Smooth muscle cell (in vitro differentiated cells): ENCODE measurements around the gene CAMK2B. TPM values are rescaled to one million over a fixed set of nuclear protein-coding genes. Genes with fewer than 3 reads are reported as not detected.

Experiments used
- DNase-seq: peaks from one replicate; lab custom pipeline; 2025; ENCODE audit not compliant: unreplicated experiment; lab: John Stamatoyannopoulos, UW
- H2AFZ ChIP-seq: fragments of 200-600 bp; sonication (generic); 2 replicates; pipeline ENCODE4 v1.6.0; 2016; ENCODE audit warnings: antibody characterized with exemption, low read depth, mild to moderate bottlenecking
- H3F3A ChIP-seq: fragments of 200-600 bp; sonication (generic); 2 replicates; pipeline ENCODE4 v1.6.0; 2017; ENCODE audit warnings: antibody characterized with exemption, low read depth
- H3K27ac ChIP-seq: fragments of 200-600 bp; sonication (generic); 2 replicates; pipeline ENCODE4 v1.5.1; 2016; ENCODE audit warnings: low read depth, mild to moderate bottlenecking
- H3K27me3 ChIP-seq: fragments of 200-600 bp; sonication (generic); 2 replicates; pipeline ENCODE4 v1.6.1; 2016; ENCODE audit warnings: low read depth, mild to moderate bottlenecking
- H3K36me3 ChIP-seq: fragments of 200-600 bp; sonication (generic); 2 replicates; pipeline ENCODE4 v1.5.1; 2016; ENCODE audit warnings: low read depth
- H3K4me1 ChIP-seq: fragments of 200-600 bp; sonication (generic); 2 replicates; pipeline ENCODE4 v1.5.1; 2016; ENCODE audit warnings: low read depth
- H3K4me2 ChIP-seq: fragments of 200-600 bp; sonication (generic); 2 replicates; pipeline ENCODE4 v1.6.0; 2016; ENCODE audit warnings: mild to moderate bottlenecking
- H3K4me3 ChIP-seq: fragments of 200-600 bp; sonication (generic); 2 replicates; pipeline ENCODE4 v1.5.1; 2016; ENCODE audit warnings: mild to moderate bottlenecking
- H3K79me2 ChIP-seq: fragments of 200-600 bp; sonication (generic); 2 replicates; pipeline ENCODE4 v1.6.0; 2016; ENCODE audit warnings: low read depth, mild to moderate bottlenecking
- H3K9ac ChIP-seq: fragments of 200-600 bp; sonication (generic); 2 replicates; pipeline ENCODE4 v1.6.0; 2016; ENCODE audit warnings: low read depth
- H3K9me3 ChIP-seq: fragments of 200-600 bp; sonication (generic); replicated peaks from 2 replicates; pipeline ENCODE4 v1.5.1; 2016; ENCODE audit warnings: low read depth
- H4K20me1 ChIP-seq: fragments of 200-600 bp; sonication (generic); 2 replicates; pipeline ENCODE4 v1.6.0; 2016; ENCODE audit warnings: low read depth
- CTCF ChIP-seq: fragments of 200-600 bp; sonication (generic); IDR thresholded peaks from 2 replicates; pipeline ENCODE4 v1.5.1; 2017; ENCODE audit warnings: borderline replicate concordance, mild to moderate bottlenecking, antibody characterized with exemption; ENCODE audit not compliant: insufficient read depth, poor library complexity, severe bottlenecking
- WGBS: methylation state at CpG from one replicate; pipeline ENCODE4 v1.1.7; 2016; ENCODE audit warnings: low lambda C conversion rate; 5-methylcytosine and 5-hydroxymethylcytosine counted together
- polyA plus RNA-seq: library from polyadenylated mRNA; unstranded; fragments of >200 nt; fragmentation: Nextera tagmentation; extraction: Ambion mirVana; gene quantifications from 2 replicates; pipeline ENCODE4 v1.2.1, GENCODE V29; 2016
- total RNA-seq: library from RNA; depleted of rRNA; stranded (reverse); fragments of >200 nt; gene quantifications from 2 replicates; pipeline ENCODE4 v1.2.3, GENCODE V29; 2014

The CAMK2B gene
- total and polyA plus RNA-seq, 2 experiments from 2014 or later, result not detected

- TF ChIP-seq CTCF, result no peak
- H3F3A ChIP-seq, result no peaks in the 10 kb centered on the region
- 90% methylated on average over 17 of the region's 17 CpGs for WGBS
Measured at GRCh38 chr7:44238116-44238695, 87.2 kb downstream of the CAMK2B start.

GRCh38 chr7:44237696-44238095 lies 87.7 kb downstream of the CAMK2B start:
- Histone ChIP-seq H3K79me2 (no peaks in the 10 kb centered on the region), H3K4me1 (no peaks in the 10 kb centered on the region), H3K4me3 (no peak overlapping the region), H3F3A (no peaks in the 10 kb centered on the region), H3K27ac (no peak overlapping the region), H2AFZ (no peak overlapping the region), H3K9ac (no peak overlapping the region), H3K27me3 (no peaks in the 10 kb centered on the region), H3K36me3 (no peaks in the 10 kb centered on the region), H3K9me3 (no peaks in the 10 kb centered on the region), H4K20me1 (no peaks in the 10 kb centered on the region), H3K4me2 (no peak overlapping the region)
- WGBS, result 94% methylated on average over 10 of the region's 10 CpGs
- no peak for DNase-seq
- TF ChIP-seq CTCF, result no peak

More at GRCh38 chr7:44238116-44238695, 87.2 kb downstream of the CAMK2B start:
- no peaks in the 10 kb centered on the region for H3K27me3 ChIP-seq
- H2AFZ ChIP-seq, result no peak overlapping the region
- H3K9ac ChIP-seq, result no peak overlapping the region
- no peaks in the 10 kb centered on the region for H4K20me1 ChIP-seq
- no peaks in the 10 kb centered on the region for H3K9me3 ChIP-seq
- H3K36me3 ChIP-seq, result no peaks in the 10 kb centered on the region
- no peak overlapping the region for H3K4me2 ChIP-seq
- H3K4me3 ChIP-seq, result no peak overlapping the region
- no peaks in the 10 kb centered on the region for H3K79me2 ChIP-seq
- no peak overlapping the region for H3K27ac ChIP-seq
- H3K4me1 ChIP-seq, result no peaks in the 10 kb centered on the region
- DNase-seq, result no peak

GRCh38 chr7:44236333-44236728 lies 89.1 kb downstream of the CAMK2B start:
- no peak overlapping the region for H3K4me3 ChIP-seq
- WGBS, result 71% methylated on average over 4 of the region's 4 CpGs
- no peak for DNase-seq
- no peak for TF ChIP-seq CTCF
- no peak overlapping the region for H3K4me2 ChIP-seq
- H3K4me1 ChIP-seq, result no peaks in the 10 kb centered on the region
- H3K9me3 ChIP-seq, result no peaks in the 10 kb centered on the region
- H3K9ac ChIP-seq, result no peak overlapping the region
- H3K27me3 ChIP-seq, result no peaks in the 10 kb centered on the region
- H3K36me3 ChIP-seq, result no peaks in the 10 kb centered on the region
- no peaks in the 10 kb centered on the region for H3F3A ChIP-seq
- H3K27ac ChIP-seq, result no peak overlapping the region
- no peaks in the 10 kb centered on the region for H3K79me2 ChIP-seq
- no peak overlapping the region for H2AFZ ChIP-seq
- H4K20me1 ChIP-seq, result no peaks in the 10 kb centered on the region
